ENCODE results near the gene CFAP298. TPM values are rescaled to one million over a fixed set of nuclear protein-coding genes. Genes with fewer than 3 reads are reported as not detected.
A peak's percentile ranks its signal among the peaks of the same experiment; 100 is the strongest.

Gene CFAP298
- total RNA-seq, 4 donors from 2014 or later = 19.5 to 40.3 (median 30.7) TPM

GRCh38 chr21:32593690-32594089 is 18.5 kb downstream of the CFAP298 start:
- intact Hi-C loops (cut with DNase I; ENCODE audit: low total_unique reads) = loop anchor here (10.0 kb wide), 1 partner anchor 209 kb away; no protein-coding TSS in a partner anchor
- WGBS, 2 donors = 77 to 84% methylated on average over 8 of the region's 8 CpGs

GRCh38 chr21:32592929-32593502 is 19.2 kb downstream of the CFAP298 start:
- no peak overlapping the region for H3K4me3 ChIP-seq (ENCODE audit: low read depth, poor library complexity, severe bottlenecking)
- DNase-seq (ENCODE audit: low spot score in 2 of 2) = no peak
- TF ChIP-seq POLR2A (IDR thresholded peaks at IDR 0.05) = no peak
- no peak for TF ChIP-seq CTCF (IDR thresholded peaks at IDR 0.05)
- WGBS, 2 donors = 61 to 68% methylated on average over 10 of the region's 10 CpGs
- intact Hi-C loops (cut with DNase I; ENCODE audit: low total_unique reads) = loop anchor here (10.0 kb wide), 1 partner anchor 208 kb away; no protein-coding TSS in a partner anchor

More at GRCh38 chr21:32593690-32594089, 18.5 kb downstream of the CFAP298 start:
- no peak for TF ChIP-seq POLR2A (IDR thresholded peaks at IDR 0.05)
- no peak for TF ChIP-seq CTCF (IDR thresholded peaks at IDR 0.05)
- no peak overlapping the region for H3K4me3 ChIP-seq (ENCODE audit: low read depth, poor library complexity, severe bottlenecking)
- no peak for DNase-seq (ENCODE audit: low spot score in 2 of 2)

GRCh38 chr21:32590130-32590529 is 22.0 kb downstream of the CFAP298 start:
- TF ChIP-seq CTCF (IDR thresholded peaks at IDR 0.05) (no peak), POLR2A (IDR thresholded peaks at IDR 0.05) (no peak)
- WGBS, 2 donors = 80 to 82% methylated on average over 4 of the region's 4 CpGs
- no peak overlapping the region for H3K4me3 ChIP-seq (ENCODE audit: low read depth, poor library complexity, severe bottlenecking)
- no peak for DNase-seq (ENCODE audit: low spot score in 2 of 2)
- intact Hi-C loops (cut with DNase I; ENCODE audit: low total_unique reads) = loop anchor here (10.0 kb wide), 1 partner anchor 205 kb away; no protein-coding TSS in a partner anchor

GRCh38 chr21:32587651-32588050 is 24.5 kb downstream of the CFAP298 start:
- DNase-seq (ENCODE audit: low spot score in 2 of 2) = no peak
- TF ChIP-seq POLR2A (IDR thresholded peaks at IDR 0.05) (no peak), CTCF (IDR thresholded peaks at IDR 0.05) (no peak)
- 91% methylated on average over 5 of the region's 5 CpGs for WGBS, 2 donors
- intact Hi-C loops (cut with DNase I; ENCODE audit: low total_unique reads) = no loop called here
- H3K4me3 ChIP-seq (ENCODE audit: low read depth, poor library complexity, severe bottlenecking) = no peak overlapping the region

- H3K4me3 ChIP-seq (ENCODE audit: low read depth, poor library complexity, severe bottlenecking) = no peak overlapping the region
- DNase-seq (ENCODE audit: low spot score in 2 of 2) = peak in 1 of 2 donors; percentile 42
- TF ChIP-seq POLR2A (IDR thresholded peaks at IDR 0.05) = no peak
- no peak for TF ChIP-seq CTCF (IDR thresholded peaks at IDR 0.05)
- intact Hi-C loops (cut with DNase I; ENCODE audit: low total_unique reads) = no loop called here
- WGBS, 2 donors = 75 to 82% methylated on average over 13 of the region's 13 CpGs
These were observed 25.1 kb downstream of the CFAP298 start for GRCh38 chr21:32587120-32587519.

GRCh38 chr21:32585970-32586369 is 26.2 kb downstream of the CFAP298 start:
- H3K4me3 ChIP-seq (ENCODE audit: low read depth, poor library complexity, severe bottlenecking) = no peak overlapping the region
- WGBS, 2 donors = 85% methylated on average over 9 of the region's 9 CpGs
- no peak for DNase-seq (ENCODE audit: low spot score in 2 of 2)
- TF ChIP-seq POLR2A (IDR thresholded peaks at IDR 0.05) (no peak), CTCF (IDR thresholded peaks at IDR 0.05) (no peak)
- intact Hi-C loops (cut with DNase I; ENCODE audit: low total_unique reads) = no loop called here

Measured in lower leg skin (tissue), 4 donors.